Aorta (tissue), 5 donors: ENCODE data around the gene WSCD2. TPM values are rescaled to one million over a fixed set of nuclear protein-coding genes. Genes with fewer than 3 reads are reported as not detected.

Experiments
- ATAC-seq: fragments of 200-7000 bp; cut with Tn5 transposase; one replicate; pipeline ENCODE4 v1.9.1; 2022; ENCODE audit warnings: moderate library complexity; ENCODE audit not compliant: low FRiP score
- DNase-seq, 2 donors: peaks; one replicate each; pipeline ENCODE4 v3.0.0-alpha.2; 2020
- H3K27ac ChIP-seq, 2 donors: one replicate each; pipeline ENCODE4 v1.5.1; 2013; ENCODE audit warnings: low read length in 2 of 2, mild to moderate bottlenecking in 2 of 2, moderate library complexity in 2 of 2, control low read depth in 1 of 2, inconsistent platforms in 1 of 2, low read depth in 1 of 2
- H3K27me3 ChIP-seq, 2 donors: one replicate each; pipeline ENCODE4 v1.6.1; 2013; ENCODE audit warnings: control low read depth in 1 of 2, low read length in 1 of 2, mild to moderate bottlenecking in 1 of 2, moderate library complexity in 1 of 2; ENCODE audit not compliant: insufficient read depth in 2 of 2, control insufficient read depth in 1 of 2
- H3K36me3 ChIP-seq, 2 donors: one replicate each; pipeline ENCODE4 v1.6.1; 2013; ENCODE audit warnings: control low read depth in 1 of 2, low read length in 1 of 2, mild to moderate bottlenecking in 1 of 2; ENCODE audit not compliant: insufficient read depth in 2 of 2, control insufficient read depth in 1 of 2
- H3K4me1 ChIP-seq, 2 donors: one replicate each; pipeline ENCODE4 v1.6.1; 2013; ENCODE audit warnings: low read length in 2 of 2, control low read depth in 1 of 2, mild to moderate bottlenecking in 1 of 2, moderate library complexity in 1 of 2; ENCODE audit not compliant: insufficient read depth in 2 of 2, control insufficient read depth in 1 of 2
- H3K4me3 ChIP-seq, 2 donors: one replicate each; pipeline ENCODE4 v1.5.1; 2013; ENCODE audit warnings: low read length in 2 of 2, control low read depth in 1 of 2, mild to moderate bottlenecking in 1 of 2
- H3K9me3 ChIP-seq: one replicate; pipeline ENCODE4 v1.6.1; 2013; ENCODE audit warnings: mild to moderate bottlenecking, low read length; ENCODE audit not compliant: control insufficient read depth
- WGBS, 2 donors: extraction: QIAGEN DNeasy Blood & Tissue Kit; methylation state at CpG; one replicate each; pipeline ENCODE4 v1.1.7; 2013; 5-methylcytosine and 5-hydroxymethylcytosine counted together
- intact Hi-C, 2 donors: fragments of 100-400 bp; cut with DNase I; formaldehyde crosslinking; loops; one replicate each; pipeline versions ENCODE4 v1.14.2 to v1.15.0; 2022
- polyA plus RNA-seq, 2 donors: library from polyadenylated mRNA; stranded (reverse); fragments of 200-250 nt; gene quantifications; one replicate each; pipeline ENCODE4 v1.2.3, GENCODE V29; 2013
- total RNA-seq, 2 donors: library from RNA; stranded (reverse); fragmentation: NEBNext Ultra II Directional; extraction: Animal tissue kit (Norgen Biotek cat#: 25700); gene quantifications; one replicate each; pipeline ENCODE4 v1.2.1, GENCODE V29; 2021
- donor health status: healthy with polysubstance abuse.
- donor health status: Bipolar disorder and iron deficiency.
- donor health status: DM: no; HTN: no; CAD: no.
- donor health status: DM: no; HTN: no; CAD: no.
- donor health status: DM: yes; HTN: yes; CAD: no.

The WSCD2 gene
- total and polyA plus RNA-seq, 4 donors, result 0.75 to 9.7 (median 5.6) TPM; not detected in 1

DNA sequence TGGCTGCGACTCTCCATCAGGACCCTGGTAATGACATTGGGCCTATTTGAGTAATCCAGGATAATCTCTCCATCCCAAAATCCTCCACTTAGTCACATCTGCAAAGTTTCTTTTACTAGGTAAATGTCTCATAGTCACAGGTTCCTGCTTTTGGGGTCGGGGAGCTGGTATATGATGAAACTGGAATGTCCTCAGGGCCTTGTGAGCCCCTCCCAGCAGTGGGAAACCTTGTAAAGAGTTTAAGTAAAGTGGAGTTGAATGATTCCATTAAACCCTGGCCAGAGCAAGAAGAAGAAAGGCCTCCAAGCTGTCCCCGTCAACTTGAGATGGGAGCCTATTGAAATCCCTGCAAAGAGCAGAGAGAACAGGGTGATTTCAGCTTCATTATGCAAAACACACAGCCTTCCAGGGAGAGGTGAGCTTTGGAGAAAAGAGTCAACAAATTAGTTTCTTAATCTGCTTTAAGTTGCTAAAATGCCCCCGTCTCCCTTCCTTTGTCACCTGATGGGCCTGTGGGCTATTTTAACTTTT lies 12.6 kb downstream of the WSCD2 start:
- H3K9me3 ChIP-seq, result no peaks in the 10 kb centered on the region
- no peak for ATAC-seq
- DNase-seq, result no peak
- no peaks in the 10 kb centered on the region for H3K36me3 ChIP-seq
- WGBS, 2 donors, result 69 to 81% methylated on average over 4 of the region's 4 CpGs
- H3K27me3 ChIP-seq, result no peaks in the 10 kb centered on the region
- no peak overlapping the region for H3K27ac ChIP-seq
- no peaks in the 10 kb centered on the region for H3K4me1 ChIP-seq
- intact Hi-C loops, result no loop called here
- H3K4me3 ChIP-seq, result no peak overlapping the region

DNA sequence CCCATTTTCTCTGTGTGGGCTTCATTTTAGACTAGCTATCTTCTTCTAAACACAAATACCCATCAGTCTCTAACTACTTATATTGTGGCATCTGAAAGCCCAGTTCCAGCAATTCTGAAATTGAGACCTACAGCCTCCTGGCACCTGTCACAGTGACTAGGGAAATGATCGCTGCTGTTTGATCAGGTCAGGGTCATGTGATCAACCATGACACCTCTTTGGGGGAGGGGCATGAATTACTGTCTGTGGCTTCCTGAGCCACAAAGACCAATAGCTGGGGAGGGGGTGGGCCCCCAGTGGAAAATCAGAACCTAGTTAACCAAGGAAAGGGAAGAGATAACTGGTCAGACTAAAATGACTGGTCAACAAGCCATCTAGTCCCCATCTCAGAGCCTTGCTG lies 14.1 kb downstream of the WSCD2 start:
- Histone ChIP-seq H3K4me3 (no peak overlapping the region), H3K4me1 (no peaks in the 10 kb centered on the region), H3K27me3 (no peaks in the 10 kb centered on the region), H3K27ac (no peak overlapping the region), H3K36me3 (no peaks in the 10 kb centered on the region), H3K9me3 (no peaks in the 10 kb centered on the region)
- intact Hi-C loops, result no loop called here
- ATAC-seq (no peak), DNase-seq (no peak)
- WGBS, 2 donors, result 84 to 85% methylated on average over 1 of the region's 1 CpG

DNA sequence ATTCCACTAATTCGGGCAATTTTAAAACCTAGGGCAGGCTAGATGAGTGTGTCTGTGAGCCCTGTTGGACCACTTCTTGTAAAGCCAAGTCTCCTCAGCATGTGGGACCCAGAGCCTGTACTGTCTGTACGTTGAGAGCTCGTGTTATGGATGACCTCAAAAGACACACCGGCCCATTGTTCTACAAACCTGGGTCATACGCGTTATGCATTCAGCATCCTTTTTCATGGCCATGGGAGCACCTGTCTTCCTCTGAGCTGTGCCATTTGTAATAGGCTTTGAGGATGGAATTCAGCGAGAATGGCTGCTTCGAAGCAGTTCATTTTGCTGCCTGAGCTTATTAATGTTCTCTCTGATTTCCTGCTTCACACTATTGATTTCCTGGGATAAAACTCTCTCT lies 15.0 kb downstream of the WSCD2 start:
- intact Hi-C loops, result no loop called here
- Histone ChIP-seq H3K36me3 (no peaks in the 10 kb centered on the region), H3K9me3 (no peaks in the 10 kb centered on the region), H3K27me3 (no peaks in the 10 kb centered on the region), H3K4me3 (no peak overlapping the region), H3K4me1 (no peaks in the 10 kb centered on the region), H3K27ac (no peak overlapping the region)
- 80 to 83% methylated on average over 8 of the region's 8 CpGs for WGBS, 2 donors
- ATAC-seq (no peak), DNase-seq (no peak)

- no peaks in the 10 kb centered on the region for H3K36me3 ChIP-seq
- no peaks in the 10 kb centered on the region for H3K4me1 ChIP-seq
- no peaks in the 10 kb centered on the region for H3K9me3 ChIP-seq
- no peak for DNase-seq
- no peak overlapping the region for H3K4me3 ChIP-seq
- no peak overlapping the region for H3K27ac ChIP-seq
- 44 to 60% methylated on average over 2 of the region's 2 CpGs for WGBS, 2 donors
- intact Hi-C loops, result no loop called here
- H3K27me3 ChIP-seq, result no peaks in the 10 kb centered on the region
- ATAC-seq, result no peak
Observed at GRCh38 chr12:108145011-108145410, 15.9 kb downstream of the WSCD2 start.

GRCh38 chr12:108146035-108146893 lies 17.2 kb downstream of the WSCD2 start:
- DNase-seq (no peak), ATAC-seq (no peak)
- no peak overlapping the region for H3K27ac ChIP-seq
- 62 to 80% methylated on average over 6 of the region's 6 CpGs for WGBS, 2 donors
- intact Hi-C loops, result no loop called here
- H3K27me3 ChIP-seq, result no peaks in the 10 kb centered on the region
- H3K9me3 ChIP-seq, result no peaks in the 10 kb centered on the region
- H3K4me3 ChIP-seq, result no peak overlapping the region
- no peaks in the 10 kb centered on the region for H3K4me1 ChIP-seq
- H3K36me3 ChIP-seq, result no peaks in the 10 kb centered on the region

- no peaks in the 10 kb centered on the region for H3K9me3 ChIP-seq
- 94% methylated on average over 5 of the region's 5 CpGs for WGBS, 2 donors
- intact Hi-C loops, result no loop called here
Observed at GRCh38 chr12:108147279-108147678, 18.2 kb downstream of the WSCD2 start.

GRCh38 chr12:108148521-108149074 lies 19.5 kb downstream of the WSCD2 start:
- DNase-seq, result no peak

More at GRCh38 chr12:108147279-108147678, 18.2 kb downstream of the WSCD2 start:
- no peaks in the 10 kb centered on the region for H3K27me3 ChIP-seq
- H3K36me3 ChIP-seq, result no peaks in the 10 kb centered on the region
- ATAC-seq (no peak), DNase-seq (no peak)
- no peak overlapping the region for H3K4me3 ChIP-seq
- no peak overlapping the region for H3K27ac ChIP-seq
- no peaks in the 10 kb centered on the region for H3K4me1 ChIP-seq

DNA sequence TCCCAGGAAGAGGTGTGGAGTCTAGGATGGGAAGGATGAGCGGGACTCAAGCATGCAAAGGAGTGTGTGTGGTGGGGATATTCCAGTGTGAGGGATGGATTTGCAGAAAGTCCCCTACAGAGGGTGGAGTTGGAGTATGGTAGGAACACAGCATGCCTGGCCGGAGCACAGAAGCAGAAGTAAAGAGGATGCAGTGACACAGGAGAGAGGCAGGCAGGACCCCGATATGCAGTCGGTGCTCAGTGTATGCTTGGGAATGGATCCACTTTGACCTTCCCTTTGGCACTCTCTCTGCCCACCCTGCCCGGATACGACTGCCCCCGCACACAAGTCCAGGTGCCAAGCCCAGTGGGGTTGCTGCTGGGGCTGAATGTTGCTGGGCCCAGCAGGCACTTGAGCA lies 21.3 kb downstream of the WSCD2 start:
- ATAC-seq (peak; percentile 37), DNase-seq (no peak)
- Histone ChIP-seq H3K9me3 (no peaks in the 10 kb centered on the region), H3K4me1 (no peaks in the 10 kb centered on the region), H3K36me3 (no peaks in the 10 kb centered on the region), H3K4me3 (no peak overlapping the region), H3K27me3 (no peaks in the 10 kb centered on the region), H3K27ac (no peak overlapping the region)
- intact Hi-C loops, result no loop called here
- 81 to 87% methylated on average over 7 of the region's 7 CpGs for WGBS, 2 donors

More at GRCh38 chr12:108148521-108149074, 19.5 kb downstream of the WSCD2 start:
- WGBS, 2 donors, result 84 to 89% methylated on average over 3 of the region's 3 CpGs
- ATAC-seq, result no peak
- no peak overlapping the region for H3K27ac ChIP-seq
- H3K4me1 ChIP-seq, result no peaks in the 10 kb centered on the region
- no peaks in the 10 kb centered on the region for H3K36me3 ChIP-seq
- H3K27me3 ChIP-seq, result no peaks in the 10 kb centered on the region
- H3K9me3 ChIP-seq, result no peaks in the 10 kb centered on the region
- H3K4me3 ChIP-seq, result no peak overlapping the region
- intact Hi-C loops, result no loop called here
